HG03558 (cell line): Measurements from ENCODE around the gene OSBPL2.

Experiments used
- ATAC-seq: cut with Tn5 transposase; IDR thresholded peaks from one replicate; pipeline ENCODE4 v1.9.1; 2021; ENCODE audit warnings: moderate number of reproducible peaks; ENCODE audit not compliant: unreplicated experiment; ENCODE audit errors: extremely low read depth

OSBPL2 gene

GRCh38 chr20:62246872-62247652 lies 8.7 kb downstream of the OSBPL2 start:
- no peak for ATAC-seq

GRCh38 chr20:62248890-62249560 lies 10.7 kb downstream of the OSBPL2 start:
- no peak for ATAC-seq

GRCh38 chr20:62252342-62252966 lies 14.1 kb downstream of the OSBPL2 start:
- ATAC-seq = no peak

- no peak for ATAC-seq
Observed at GRCh38 chr20:62253398-62253797, 15.1 kb downstream of the OSBPL2 start.

- ATAC-seq = no peak
Observed at GRCh38 chr20:62254021-62254724, 15.9 kb downstream of the OSBPL2 start.

GRCh38 chr20:62255976-62256375 lies 17.7 kb downstream of the OSBPL2 start:
- no peak for ATAC-seq

GRCh38 chr20:62258499-62259293 lies 20.4 kb downstream of the OSBPL2 start:
- no peak for ATAC-seq

- ATAC-seq = no peak
Observed at GRCh38 chr20:62259294-62259565, 20.9 kb downstream of the OSBPL2 start.

- no peak for ATAC-seq
Observed at GRCh38 chr20:62262064-62262463, 23.7 kb downstream of the OSBPL2 start.

GRCh38 chr20:62263396-62263795 lies 25.1 kb downstream of the OSBPL2 start:
- ATAC-seq = no peak

GRCh38 chr20:62265365-62265764 lies 27.0 kb downstream of the OSBPL2 start:
- ATAC-seq = no peak

GRCh38 chr20:62266340-62266739 lies 28.0 kb downstream of the OSBPL2 start:
- no peak for ATAC-seq

- no peak for ATAC-seq
Observed at GRCh38 chr20:62266851-62267250, 28.5 kb downstream of the OSBPL2 start.

- ATAC-seq = no peak
Observed at GRCh38 chr20:62267543-62267942, 29.2 kb downstream of the OSBPL2 start.

GRCh38 chr20:62268228-62268900 lies 30.0 kb downstream of the OSBPL2 start:
- no peak for ATAC-seq

GRCh38 chr20:62269378-62269777 lies 31.1 kb downstream of the OSBPL2 start:
- no peak for ATAC-seq

- no peak for ATAC-seq
Observed at GRCh38 chr20:62269871-62270270, 31.6 kb downstream of the OSBPL2 start.

GRCh38 chr20:62272200-62272599 lies 33.9 kb downstream of the OSBPL2 start:
- no peak for ATAC-seq

GRCh38 chr20:62273416-62273815 lies 35.1 kb downstream of the OSBPL2 start:
- ATAC-seq = no peak
